HL-60 (cell line): Measurements from ENCODE around the gene RELL1.

ENCODE experiments used
- DNase-seq, 2 experiments: peaks; one replicate each; pipeline ENCODE4 v3.0.0-alpha.2; 2010 to 2020; ENCODE audit warnings: low read depth in 1 of 2, low spot score in 1 of 2
- H3K27ac ChIP-seq: fragments of 250-450 bp; sonication (Bioruptor Pico); replicated peaks from 2 replicates; pipeline ENCODE4 v1.5.1; 2020; ENCODE audit warnings: mild to moderate bottlenecking, moderate library complexity
- H3K27me3 ChIP-seq: fragments of 250-450 bp; sonication (Bioruptor Pico); 2 replicates; pipeline ENCODE4 v1.5.1; 2021; ENCODE audit warnings: mild to moderate bottlenecking, moderate library complexity; ENCODE audit not compliant: insufficient read depth, poor library complexity, severe bottlenecking
- H3K4me3 ChIP-seq: replicated peaks from 2 replicates; pipeline ENCODE4 v1.5.1; 2011; ENCODE audit warnings: mild to moderate bottlenecking, control low read depth, low read length; ENCODE audit not compliant: insufficient read depth
- GABPA ChIP-seq: IDR thresholded peaks from 2 replicates; pipeline ENCODE4 v1.6.1; 2012; ENCODE audit warnings: low read depth
- POLR2AphosphoS5 ChIP-seq: IDR thresholded peaks from 2 replicates; pipeline ENCODE4 v1.6.1; 2012; ENCODE audit warnings: low read depth
- SPI1 ChIP-seq: IDR thresholded peaks from 2 replicates; pipeline ENCODE4 v1.6.1; 2012; ENCODE audit warnings: low read depth, mild to moderate bottlenecking, borderline replicate concordance
- TF ChIP-seq, protein P1 (sequence below): IDR thresholded peaks from one replicate; pipeline ENCODE4 v1.5.1; 2011; ENCODE audit warnings: low read length, control low read depth, inconsistent platforms; ENCODE audit not compliant: insufficient read depth
- TF ChIP-seq, protein P2 (sequence below): IDR thresholded peaks from 2 replicates; pipeline ENCODE4 v1.6.1; 2012; ENCODE audit warnings: low read depth; ENCODE audit not compliant: insufficient replicate concordance

RELL1 gene

DNA sequence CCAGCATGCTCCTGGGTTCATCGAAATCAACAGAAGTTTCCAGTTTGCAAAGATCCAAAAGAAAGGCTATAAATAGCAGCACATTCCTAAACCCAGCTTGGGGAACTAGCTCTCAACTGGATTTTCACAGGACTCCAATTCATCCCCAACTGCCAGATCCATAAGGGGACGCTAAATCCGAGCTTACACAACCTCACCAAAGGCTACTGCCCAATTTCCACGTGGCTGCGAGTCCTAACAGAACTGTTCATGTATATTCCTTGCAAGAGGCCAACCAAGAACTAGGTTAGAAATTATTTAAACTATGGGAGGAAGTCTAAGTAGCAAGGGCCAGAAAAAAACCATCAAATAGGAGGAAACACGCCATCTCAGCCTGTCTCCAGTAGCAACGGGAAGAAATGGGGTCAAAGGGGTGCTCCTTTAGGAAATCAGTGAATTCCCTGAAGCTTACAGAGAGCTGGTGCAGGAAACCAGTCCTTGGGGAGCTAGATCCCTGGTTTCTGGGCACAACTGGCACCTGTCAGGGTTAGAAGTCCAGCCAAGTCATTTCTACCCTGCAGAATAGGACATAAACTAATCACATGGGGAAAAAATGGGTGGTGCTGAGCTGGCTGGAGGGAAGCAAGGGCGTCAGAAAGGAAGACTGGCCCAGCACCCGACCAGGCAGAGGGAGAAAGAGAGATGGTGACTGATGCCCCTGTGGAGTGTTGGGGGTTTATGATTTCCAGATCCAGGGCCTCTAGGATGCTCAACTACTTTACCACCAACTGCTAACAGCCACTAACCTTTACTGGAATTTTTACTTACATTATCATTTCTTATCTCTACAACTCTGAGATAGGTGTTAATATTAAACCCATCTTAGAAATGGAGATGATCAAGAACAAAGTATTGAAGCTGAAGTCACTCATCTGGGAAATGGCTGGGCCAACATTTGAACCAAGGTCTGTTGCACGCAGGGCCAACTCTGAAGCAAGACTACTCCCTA, 20.5 kb downstream of the RELL1 start:
- H3K27ac ChIP-seq = no peak overlapping the region
- H3K27me3 ChIP-seq = no peaks in the 10 kb centered on the region
- no peak overlapping the region for H3K4me3 ChIP-seq
- no peak for DNase-seq
- TF ChIP-seq, protein P1, sequence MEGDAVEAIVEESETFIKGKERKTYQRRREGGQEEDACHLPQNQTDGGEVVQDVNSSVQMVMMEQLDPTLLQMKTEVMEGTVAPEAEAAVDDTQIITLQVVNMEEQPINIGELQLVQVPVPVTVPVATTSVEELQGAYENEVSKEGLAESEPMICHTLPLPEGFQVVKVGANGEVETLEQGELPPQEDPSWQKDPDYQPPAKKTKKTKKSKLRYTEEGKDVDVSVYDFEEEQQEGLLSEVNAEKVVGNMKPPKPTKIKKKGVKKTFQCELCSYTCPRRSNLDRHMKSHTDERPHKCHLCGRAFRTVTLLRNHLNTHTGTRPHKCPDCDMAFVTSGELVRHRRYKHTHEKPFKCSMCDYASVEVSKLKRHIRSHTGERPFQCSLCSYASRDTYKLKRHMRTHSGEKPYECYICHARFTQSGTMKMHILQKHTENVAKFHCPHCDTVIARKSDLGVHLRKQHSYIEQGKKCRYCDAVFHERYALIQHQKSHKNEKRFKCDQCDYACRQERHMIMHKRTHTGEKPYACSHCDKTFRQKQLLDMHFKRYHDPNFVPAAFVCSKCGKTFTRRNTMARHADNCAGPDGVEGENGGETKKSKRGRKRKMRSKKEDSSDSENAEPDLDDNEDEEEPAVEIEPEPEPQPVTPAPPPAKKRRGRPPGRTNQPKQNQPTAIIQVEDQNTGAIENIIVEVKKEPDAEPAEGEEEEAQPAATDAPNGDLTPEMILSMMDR = no peak
- TF ChIP-seq SPI1 = no peak

DNA sequence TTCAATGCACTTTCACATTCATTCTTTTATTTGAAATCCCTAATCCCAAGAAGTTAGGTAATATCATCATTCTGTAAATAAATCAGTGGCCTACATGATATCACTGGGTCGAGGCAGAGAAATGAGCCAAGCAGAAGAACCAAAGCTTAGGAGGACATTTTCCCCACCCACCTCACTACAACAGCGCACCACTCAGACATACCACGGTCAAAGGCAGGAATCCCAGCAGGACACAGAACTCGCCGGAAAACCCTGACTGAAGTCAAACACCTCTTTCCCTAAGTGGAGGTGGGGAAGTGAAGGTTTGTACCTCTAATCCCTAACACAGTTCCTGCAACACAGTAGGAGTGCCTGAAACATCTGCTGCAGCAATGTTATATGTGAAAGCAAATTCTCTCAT, 21.5 kb downstream of the RELL1 start:
- no peaks in the 10 kb centered on the region for H3K27me3 ChIP-seq
- no peak for DNase-seq
- TF ChIP-seq, protein P1 = no peak
- TF ChIP-seq GABPA (no peak), SPI1 (no peak), POLR2AphosphoS5 (no peak)
- TF ChIP-seq, protein P2, sequence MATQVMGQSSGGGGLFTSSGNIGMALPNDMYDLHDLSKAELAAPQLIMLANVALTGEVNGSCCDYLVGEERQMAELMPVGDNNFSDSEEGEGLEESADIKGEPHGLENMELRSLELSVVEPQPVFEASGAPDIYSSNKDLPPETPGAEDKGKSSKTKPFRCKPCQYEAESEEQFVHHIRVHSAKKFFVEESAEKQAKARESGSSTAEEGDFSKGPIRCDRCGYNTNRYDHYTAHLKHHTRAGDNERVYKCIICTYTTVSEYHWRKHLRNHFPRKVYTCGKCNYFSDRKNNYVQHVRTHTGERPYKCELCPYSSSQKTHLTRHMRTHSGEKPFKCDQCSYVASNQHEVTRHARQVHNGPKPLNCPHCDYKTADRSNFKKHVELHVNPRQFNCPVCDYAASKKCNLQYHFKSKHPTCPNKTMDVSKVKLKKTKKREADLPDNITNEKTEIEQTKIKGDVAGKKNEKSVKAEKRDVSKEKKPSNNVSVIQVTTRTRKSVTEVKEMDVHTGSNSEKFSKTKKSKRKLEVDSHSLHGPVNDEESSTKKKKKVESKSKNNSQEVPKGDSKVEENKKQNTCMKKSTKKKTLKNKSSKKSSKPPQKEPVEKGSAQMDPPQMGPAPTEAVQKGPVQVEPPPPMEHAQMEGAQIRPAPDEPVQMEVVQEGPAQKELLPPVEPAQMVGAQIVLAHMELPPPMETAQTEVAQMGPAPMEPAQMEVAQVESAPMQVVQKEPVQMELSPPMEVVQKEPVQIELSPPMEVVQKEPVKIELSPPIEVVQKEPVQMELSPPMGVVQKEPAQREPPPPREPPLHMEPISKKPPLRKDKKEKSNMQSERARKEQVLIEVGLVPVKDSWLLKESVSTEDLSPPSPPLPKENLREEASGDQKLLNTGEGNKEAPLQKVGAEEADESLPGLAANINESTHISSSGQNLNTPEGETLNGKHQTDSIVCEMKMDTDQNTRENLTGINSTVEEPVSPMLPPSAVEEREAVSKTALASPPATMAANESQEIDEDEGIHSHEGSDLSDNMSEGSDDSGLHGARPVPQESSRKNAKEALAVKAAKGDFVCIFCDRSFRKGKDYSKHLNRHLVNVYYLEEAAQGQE = no peak
- H3K4me3 ChIP-seq = no peak overlapping the region
- H3K27ac ChIP-seq = no peak overlapping the region

DNA sequence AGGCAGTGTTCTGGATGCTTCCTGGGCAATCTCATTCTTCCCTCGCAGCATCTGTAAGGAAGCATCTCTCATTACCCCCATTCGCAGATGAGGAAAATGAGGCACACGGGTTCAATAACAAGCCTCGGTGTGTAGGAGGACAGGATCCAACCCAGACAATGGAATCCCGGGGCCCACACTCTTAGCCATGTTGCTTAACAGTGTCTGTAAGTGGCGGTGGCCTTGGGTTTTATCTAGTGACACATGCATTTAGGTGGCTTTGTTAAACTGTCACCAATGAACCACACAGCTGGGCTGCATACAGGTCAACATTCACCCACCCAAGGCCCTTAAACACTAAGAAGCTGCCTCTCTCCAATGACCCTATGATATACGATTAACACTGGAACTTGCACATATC, 22.6 kb downstream of the RELL1 start:
- Histone ChIP-seq H3K27me3 (no peaks in the 10 kb centered on the region), H3K4me3 (no peak overlapping the region), H3K27ac (no peak overlapping the region)
- no peak for DNase-seq
- TF ChIP-seq, protein P2 = no peak
- TF ChIP-seq SPI1 (no peak), GABPA (no peak), POLR2AphosphoS5 (no peak)
- TF ChIP-seq, protein P1 = no peak
